MM.1S (cell line): ENCODE measurements around the gene ACTG1.

Experiments
- EZH2 ChIP-seq: fragments of 300-600 bp; sonication (generic); optimal IDR thresholded peaks from 2 replicates; pipeline ENCODE3; 2017; ENCODE audit warnings: low read depth, mild to moderate bottlenecking, antibody characterized with exemption, low read length, mixed read lengths
- EZH2phosphoT487 ChIP-seq: fragments of 300-600 bp; sonication (generic); IDR thresholded peaks from 2 replicates; pipeline ENCODE4 v1.6.1; 2018; ENCODE audit warnings: antibody characterized with exemption, low read length
- TF ChIP-seq, protein P1 (sequence below): fragments of 300-600 bp; sonication (generic); IDR thresholded peaks from 2 replicates; pipeline ENCODE4 v1.5.1; 2016; ENCODE audit warnings: antibody characterized with exemption, low read length, mixed read lengths

DNA sequence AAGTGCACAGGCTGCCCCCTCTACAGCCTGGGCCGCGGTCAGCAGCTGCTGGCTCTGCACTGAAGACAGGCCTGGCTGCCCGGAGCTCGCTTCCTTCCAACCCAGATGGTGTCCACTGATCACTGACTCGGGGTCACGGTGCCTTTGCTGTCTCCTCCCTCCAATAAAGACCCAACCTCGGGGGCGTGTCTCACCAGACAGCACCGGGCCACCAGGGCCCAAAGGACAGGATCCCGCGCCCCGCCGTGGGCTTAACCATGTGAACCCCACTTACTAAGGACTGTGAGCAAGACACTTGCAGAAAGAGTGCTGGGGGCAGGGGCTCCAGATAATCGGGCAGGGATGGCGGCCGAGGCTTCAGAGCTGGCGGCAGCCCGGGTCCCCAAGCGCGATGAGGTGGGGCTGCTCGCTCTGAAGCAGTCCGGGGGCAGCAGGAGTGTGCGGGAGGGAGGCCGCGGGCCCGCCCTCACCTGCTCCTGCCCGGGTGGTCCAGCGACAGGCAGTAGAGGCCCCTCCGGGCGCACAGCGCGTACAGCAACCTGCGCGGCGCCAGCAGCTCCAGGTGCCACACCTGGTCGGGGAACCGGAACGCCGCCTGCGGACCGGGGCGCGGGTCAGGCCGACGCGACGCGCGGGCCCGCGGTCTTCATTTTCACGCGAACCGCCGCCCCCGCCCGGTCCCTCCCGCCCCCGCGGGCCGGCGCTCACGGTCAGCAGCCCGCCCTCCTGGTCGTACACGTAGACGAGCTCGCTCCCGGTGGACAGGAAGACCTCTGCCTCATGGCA lies 39.1 kb upstream of the ACTG1 start:
- TF ChIP-seq, protein P1, sequence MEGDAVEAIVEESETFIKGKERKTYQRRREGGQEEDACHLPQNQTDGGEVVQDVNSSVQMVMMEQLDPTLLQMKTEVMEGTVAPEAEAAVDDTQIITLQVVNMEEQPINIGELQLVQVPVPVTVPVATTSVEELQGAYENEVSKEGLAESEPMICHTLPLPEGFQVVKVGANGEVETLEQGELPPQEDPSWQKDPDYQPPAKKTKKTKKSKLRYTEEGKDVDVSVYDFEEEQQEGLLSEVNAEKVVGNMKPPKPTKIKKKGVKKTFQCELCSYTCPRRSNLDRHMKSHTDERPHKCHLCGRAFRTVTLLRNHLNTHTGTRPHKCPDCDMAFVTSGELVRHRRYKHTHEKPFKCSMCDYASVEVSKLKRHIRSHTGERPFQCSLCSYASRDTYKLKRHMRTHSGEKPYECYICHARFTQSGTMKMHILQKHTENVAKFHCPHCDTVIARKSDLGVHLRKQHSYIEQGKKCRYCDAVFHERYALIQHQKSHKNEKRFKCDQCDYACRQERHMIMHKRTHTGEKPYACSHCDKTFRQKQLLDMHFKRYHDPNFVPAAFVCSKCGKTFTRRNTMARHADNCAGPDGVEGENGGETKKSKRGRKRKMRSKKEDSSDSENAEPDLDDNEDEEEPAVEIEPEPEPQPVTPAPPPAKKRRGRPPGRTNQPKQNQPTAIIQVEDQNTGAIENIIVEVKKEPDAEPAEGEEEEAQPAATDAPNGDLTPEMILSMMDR = no peak
- TF ChIP-seq EZH2phosphoT487 = no peak
- TF ChIP-seq EZH2 = no peak
